ENCODE results near the gene ARHGAP9.
"Not testable (repeated sequence)": the region's sequence is repeated elsewhere in the genome, so short reads cannot be mapped to it uniquely, and the experiment has no call there.

The ARHGAP9 gene

DNA sequence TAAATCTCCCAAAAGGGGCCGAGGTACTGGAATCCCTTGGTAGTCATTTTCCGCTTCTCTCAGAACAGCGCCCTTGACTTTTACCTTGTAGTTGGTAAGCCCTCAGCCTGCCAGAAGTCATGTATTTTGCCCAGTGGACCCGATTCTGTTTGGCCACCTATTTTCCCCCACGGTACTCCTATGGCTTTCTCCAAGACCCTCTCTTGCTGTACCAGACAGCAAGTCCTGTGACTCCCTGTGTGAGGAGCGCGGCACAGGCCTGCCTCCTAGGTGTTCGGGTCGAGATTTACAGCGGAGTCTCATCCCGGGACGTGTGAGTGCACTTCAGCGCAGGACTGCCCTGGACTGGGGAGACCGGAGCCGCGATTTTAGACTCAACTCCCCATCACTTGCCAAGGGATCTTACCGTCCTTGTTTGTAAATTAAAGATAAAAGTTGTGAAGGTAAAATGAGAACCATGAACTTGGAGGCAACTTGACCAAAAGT, 41.9 kb upstream of the ARHGAP9 start:
- Histone ChIP-seq H3K4me3 (ENCODE audit: low read length) (peak overlapping the region; percentile 60), H3K27me3 (ENCODE audit: insufficient read depth, low read length) (no peaks in the 10 kb centered on the region), H2AFZ (ENCODE audit: low read depth, low read length) (no peak overlapping the region), H3K9me3 (ENCODE audit: low read length) (no peaks in the 10 kb centered on the region), H3K4me1 (ENCODE audit: insufficient read depth, low read length) (peaks cover 59% of the 10 kb centered on the region), H3K36me3 (ENCODE audit: insufficient read depth, low read length) (peaks cover 35% of the 10 kb centered on the region)

DNA sequence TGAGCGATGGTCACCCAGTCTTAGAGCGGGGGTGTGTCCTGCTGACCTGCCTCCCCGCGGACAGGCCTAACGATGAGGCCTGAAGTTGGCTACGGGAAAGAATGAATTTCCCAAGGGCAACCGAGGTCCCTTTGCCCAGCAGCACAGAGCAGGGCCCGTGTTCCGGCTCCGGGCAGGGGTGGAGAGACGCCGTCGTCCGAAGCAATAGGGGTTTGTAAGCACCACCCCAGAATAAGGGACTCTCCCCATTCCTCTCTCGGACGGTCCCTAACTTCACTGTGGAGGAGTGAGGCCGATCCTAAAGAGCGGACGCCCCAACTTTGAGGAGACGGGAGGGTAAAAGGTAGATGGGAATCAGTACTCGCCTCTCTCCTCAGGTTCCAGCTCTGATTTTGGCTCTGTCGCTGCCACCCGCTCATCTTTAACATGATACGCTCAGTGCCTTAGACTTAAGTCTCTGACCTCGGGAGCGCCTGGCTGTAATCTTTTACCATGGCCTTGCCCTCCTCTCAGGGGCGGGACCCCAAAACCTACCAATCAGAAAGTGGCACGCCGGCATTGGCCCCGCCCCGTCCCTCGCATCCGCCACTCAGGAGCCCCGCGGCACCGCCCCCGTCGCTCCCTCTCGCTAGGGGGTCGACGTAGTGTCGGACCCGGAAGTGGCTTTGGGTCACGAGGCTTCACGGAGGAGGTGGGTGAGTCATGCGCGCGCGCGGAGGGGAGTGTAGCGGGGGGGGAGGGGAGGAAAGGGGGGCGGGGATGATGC, 40.6 kb upstream of the ARHGAP9 start, which contains the start of gene DDIT3:
TSS of gene DDIT3 (minus strand) at position 462 of the 766 bp plus-strand sequence. CDS start 3,108 bp downstream, outside the sequence.
- Histone ChIP-seq H3K9me3 (ENCODE audit: low read length) (no peaks in the 10 kb centered on the region), H2AFZ (ENCODE audit: low read depth, low read length) (no peak within 1 kb of the TSS), H3K4me3 (ENCODE audit: low read length) (peak within 1 kb of the TSS; percentile 66), H3K36me3 (ENCODE audit: insufficient read depth, low read length) (peaks cover 39% of the 10 kb centered on the region), H3K4me1 (ENCODE audit: insufficient read depth, low read length) (peaks cover 56% of the 10 kb centered on the region), H3K27me3 (ENCODE audit: insufficient read depth, low read length) (no peaks in the 10 kb centered on the region)

DNA sequence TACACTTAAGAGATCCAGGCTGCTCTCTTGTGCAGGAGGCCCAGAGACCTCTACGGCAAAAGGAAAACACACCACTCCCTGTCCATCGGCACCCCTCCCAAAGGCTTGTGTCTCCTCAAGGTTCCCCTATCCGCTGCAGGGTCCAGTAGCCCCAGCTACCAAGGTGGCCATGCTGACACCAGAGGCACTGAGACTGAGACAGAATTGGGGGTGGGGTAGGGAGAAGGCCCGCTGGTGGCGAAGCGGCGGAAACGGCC, 40.1 kb upstream of the ARHGAP9 start:
- Histone ChIP-seq H3K4me3 (ENCODE audit: low read length) (peak overlapping the region; percentile 66), H3K9me3 (ENCODE audit: low read length) (no peaks in the 10 kb centered on the region), H3K36me3 (ENCODE audit: insufficient read depth, low read length) (peaks cover 40% of the 10 kb centered on the region), H2AFZ (ENCODE audit: low read depth, low read length) (no peak overlapping the region), H3K4me1 (ENCODE audit: insufficient read depth, low read length) (peaks cover 51% of the 10 kb centered on the region), H3K27me3 (ENCODE audit: insufficient read depth, low read length) (no peaks in the 10 kb centered on the region)

DNA sequence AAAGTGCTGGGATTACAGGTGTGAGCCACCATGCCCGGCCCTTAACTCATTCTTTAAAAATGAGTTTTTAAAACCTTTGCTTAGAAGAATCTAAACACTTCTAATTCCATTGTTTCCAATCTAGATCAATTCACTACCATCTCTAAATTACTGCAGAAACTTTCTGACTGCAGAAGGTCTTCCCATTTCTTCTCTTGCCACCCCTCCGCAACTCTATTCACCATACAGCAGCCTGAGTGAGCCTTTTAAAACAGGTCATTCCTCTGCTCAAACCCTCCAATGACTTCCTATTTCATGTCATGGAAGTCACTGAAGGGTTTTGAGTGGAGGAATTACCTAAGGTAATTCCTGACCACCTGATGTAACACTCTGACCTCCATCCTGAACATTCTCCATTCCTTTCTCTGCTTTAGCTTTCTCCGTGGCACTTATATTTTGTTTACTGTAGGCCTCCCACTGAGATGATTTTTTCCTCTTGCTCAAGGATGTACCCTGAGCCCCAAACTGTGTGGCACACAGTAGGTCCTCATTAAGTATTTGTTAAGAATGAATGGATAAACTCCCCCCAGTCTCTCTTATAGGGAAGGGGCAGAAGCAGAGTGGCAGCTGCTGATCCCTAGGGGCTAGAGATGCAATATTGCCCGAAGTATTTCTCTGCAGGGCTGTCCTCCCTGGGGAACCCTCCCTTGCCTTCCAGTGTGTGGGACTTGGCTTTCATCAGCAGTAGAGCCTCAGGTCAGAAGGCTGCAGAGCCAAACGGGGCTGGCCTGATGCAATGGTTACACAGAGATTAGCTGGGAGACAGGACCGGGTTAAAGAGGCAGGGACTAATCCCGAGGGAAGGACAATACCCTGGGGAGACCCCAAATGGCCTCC, 39.5 kb upstream of the ARHGAP9 start:
- Histone ChIP-seq H3K4me1 (ENCODE audit: insufficient read depth, low read length) (peaks cover 45% of the 10 kb centered on the region), H2AFZ (ENCODE audit: low read depth, low read length) (no peak overlapping the region), H3K27me3 (ENCODE audit: insufficient read depth, low read length) (no peaks in the 10 kb centered on the region), H3K9me3 (ENCODE audit: low read length) (no peaks in the 10 kb centered on the region), H3K36me3 (ENCODE audit: insufficient read depth, low read length) (peaks cover 41% of the 10 kb centered on the region), H3K4me3 (ENCODE audit: low read length) (peak overlapping the region; percentile 66)

DNA sequence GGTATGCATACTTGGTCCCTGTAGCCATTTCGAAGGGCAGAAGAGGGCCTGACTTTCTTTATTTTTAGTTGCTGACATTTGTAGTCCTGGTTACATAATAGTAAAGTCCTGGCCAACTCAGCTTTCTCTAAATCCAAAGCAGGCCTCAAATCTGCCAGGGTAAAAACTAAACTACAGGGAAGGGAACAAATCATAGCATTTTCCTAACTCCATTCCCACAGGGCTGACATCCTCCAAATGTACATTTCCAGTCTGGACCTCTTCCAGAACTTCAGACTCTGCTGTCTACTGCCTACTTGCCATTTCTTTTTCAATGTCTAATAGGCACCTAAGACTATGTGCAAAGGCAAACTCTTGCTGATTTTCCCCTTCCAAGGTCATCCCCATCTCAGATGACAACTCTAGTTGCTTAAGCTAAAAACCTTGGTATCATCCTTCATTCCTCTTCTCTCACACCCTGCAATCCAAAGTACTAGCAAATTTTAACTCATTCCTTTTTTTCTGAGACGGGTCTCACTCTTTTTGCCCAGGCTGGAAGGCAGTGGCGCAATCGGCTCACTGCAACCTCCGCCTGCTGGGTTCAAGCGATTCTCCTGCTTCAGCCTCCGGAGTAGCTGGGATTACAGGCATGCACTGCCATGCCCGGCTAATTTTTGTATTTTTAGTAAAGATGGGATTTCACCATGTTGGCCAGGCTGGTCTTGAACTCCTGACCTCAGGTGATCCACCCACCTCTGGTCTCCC, 38.7 kb upstream of the ARHGAP9 start:
- Histone ChIP-seq H3K4me1 (ENCODE audit: insufficient read depth, low read length) (peaks cover 37% of the 10 kb centered on the region), H3K27me3 (ENCODE audit: insufficient read depth, low read length) (no peaks in the 10 kb centered on the region), H2AFZ (ENCODE audit: low read depth, low read length) (no peak overlapping the region), H3K9me3 (ENCODE audit: low read length) (no peaks in the 10 kb centered on the region), H3K4me3 (ENCODE audit: low read length) (peak overlapping the region; percentile 66), H3K36me3 (ENCODE audit: insufficient read depth, low read length) (peaks cover 44% of the 10 kb centered on the region)

DNA sequence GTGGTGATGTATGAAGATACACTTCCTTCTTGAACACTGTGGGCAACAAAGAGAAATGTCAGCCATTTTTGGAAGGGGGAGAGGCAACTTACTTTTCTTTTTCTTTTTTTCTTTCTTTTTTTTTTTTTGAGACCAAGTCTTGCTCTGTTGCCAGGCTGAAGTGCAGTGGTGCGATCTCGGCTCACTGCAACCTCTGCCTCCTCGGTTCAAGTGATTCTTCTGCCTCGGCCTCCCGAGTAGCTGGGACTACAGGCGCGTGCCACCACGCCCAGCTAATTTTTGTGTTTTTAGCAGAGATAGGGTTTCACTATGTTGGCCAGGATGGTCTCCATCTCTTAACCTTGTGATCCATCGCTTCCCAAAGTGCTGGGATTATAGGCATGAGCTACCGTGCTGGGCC, 38.1 kb upstream of the ARHGAP9 start:
- peaks cover 50% of the 10 kb centered on the region for H3K36me3 ChIP-seq (ENCODE audit: insufficient read depth, low read length)
- H3K9me3 ChIP-seq (ENCODE audit: low read length), result not testable (repeated sequence)

DNA sequence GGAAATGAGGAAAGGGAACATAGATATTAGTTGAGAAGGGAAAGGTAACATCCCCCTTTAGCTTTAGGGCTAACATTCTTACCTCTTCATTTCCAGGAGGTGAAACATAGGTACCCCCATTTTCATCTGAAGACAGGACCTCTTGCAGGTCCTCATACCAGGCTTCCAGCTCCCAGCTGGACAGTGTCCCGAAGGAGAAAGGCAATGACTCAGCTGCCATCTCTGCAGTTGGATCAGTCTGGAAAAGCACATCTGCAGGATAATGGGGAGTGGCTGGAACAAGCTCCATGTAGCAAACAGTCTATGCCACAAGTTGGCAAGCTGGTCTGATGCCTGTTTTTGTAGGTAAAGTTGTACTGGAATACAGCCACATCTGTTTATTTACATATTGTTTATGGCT, 37.5 kb upstream of the ARHGAP9 start:
- H3K4me3 ChIP-seq (ENCODE audit: low read length), result no peak overlapping the region
- H3K4me1 ChIP-seq (ENCODE audit: insufficient read depth, low read length), result peaks cover 35% of the 10 kb centered on the region
- no peaks in the 10 kb centered on the region for H3K9me3 ChIP-seq (ENCODE audit: low read length)
- H3K36me3 ChIP-seq (ENCODE audit: insufficient read depth, low read length), result peaks cover 56% of the 10 kb centered on the region
- no peaks in the 10 kb centered on the region for H3K27me3 ChIP-seq (ENCODE audit: insufficient read depth, low read length)
- no peak overlapping the region for H2AFZ ChIP-seq (ENCODE audit: low read depth, low read length)

More for the DNA sequence above, 38.1 kb upstream of the ARHGAP9 start:
- H3K4me3 ChIP-seq (ENCODE audit: low read length); H2AFZ ChIP-seq (ENCODE audit: low read depth, low read length); H3K27me3 ChIP-seq (ENCODE audit: insufficient read depth, low read length): not testable (repeated sequence)
- H3K4me1 ChIP-seq (ENCODE audit: insufficient read depth, low read length), result peaks cover 36% of the 10 kb centered on the region

DNA sequence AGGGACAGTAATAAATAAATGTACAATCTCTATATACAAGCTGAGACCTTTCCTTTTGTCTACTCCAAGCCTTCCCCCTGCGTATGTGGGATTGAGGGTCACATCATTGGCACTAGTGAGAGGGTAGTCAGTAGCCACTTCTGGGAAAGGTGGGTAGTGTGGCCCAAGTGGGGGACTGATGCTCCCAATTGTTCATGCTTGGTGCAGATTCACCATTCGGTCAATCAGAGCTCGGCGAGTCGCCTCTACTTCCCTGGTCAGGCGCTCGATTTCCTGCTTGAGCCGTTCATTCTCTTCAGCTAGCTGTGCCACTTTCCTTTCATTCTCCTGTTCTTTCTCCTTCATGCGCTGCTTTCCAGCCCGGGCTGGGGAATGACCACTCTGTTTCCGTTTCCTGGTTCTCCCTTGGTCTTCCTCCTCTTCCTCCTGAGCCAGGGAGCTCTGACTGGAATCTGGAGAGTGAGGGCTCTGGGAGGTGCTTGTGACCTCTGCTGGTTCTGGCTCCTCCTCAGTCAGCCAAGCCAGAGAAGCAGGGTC, 37.0 kb upstream of the ARHGAP9 start:
- Histone ChIP-seq H2AFZ (ENCODE audit: low read depth, low read length) (no peak overlapping the region), H3K9me3 (ENCODE audit: low read length) (no peaks in the 10 kb centered on the region), H3K36me3 (ENCODE audit: insufficient read depth, low read length) (peaks cover 61% of the 10 kb centered on the region), H3K27me3 (ENCODE audit: insufficient read depth, low read length) (no peaks in the 10 kb centered on the region), H3K4me1 (ENCODE audit: insufficient read depth, low read length) (peaks cover 30% of the 10 kb centered on the region), H3K4me3 (ENCODE audit: low read length) (no peak overlapping the region)

DNA sequence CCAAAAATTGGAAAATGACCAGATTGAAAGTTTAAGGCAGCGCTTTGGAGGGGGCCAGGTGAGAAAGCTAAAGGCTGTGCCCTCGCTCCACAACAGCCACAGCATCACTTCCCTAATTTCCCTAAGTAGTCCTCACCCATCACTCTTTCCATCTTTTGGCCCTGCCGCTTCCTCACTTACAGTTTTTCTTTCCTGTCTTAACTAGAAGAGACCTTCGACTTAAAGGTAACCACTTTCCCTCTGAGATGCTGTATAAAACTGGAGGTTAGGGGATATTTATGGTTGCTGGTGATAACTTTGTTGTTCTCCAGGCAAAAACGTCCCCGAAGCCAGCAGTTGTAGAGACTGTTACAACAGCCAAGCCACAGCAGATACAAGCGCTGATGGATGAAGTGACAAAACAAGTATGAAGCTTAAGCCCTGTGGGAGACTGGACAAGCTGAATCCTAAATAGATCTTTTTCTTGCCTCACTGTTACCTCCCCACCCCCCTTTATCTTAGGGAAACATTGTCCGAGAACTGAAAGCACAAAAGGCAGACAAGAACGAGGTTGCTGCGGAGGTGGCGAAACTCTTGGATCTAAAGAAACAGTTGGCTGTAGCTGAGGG, 36.4 kb upstream of the ARHGAP9 start:
- Histone ChIP-seq H3K9me3 (ENCODE audit: low read length) (no peaks in the 10 kb centered on the region), H3K4me1 (ENCODE audit: insufficient read depth, low read length) (peaks cover 23% of the 10 kb centered on the region), H3K27me3 (ENCODE audit: insufficient read depth, low read length) (no peaks in the 10 kb centered on the region), H3K36me3 (ENCODE audit: insufficient read depth, low read length) (peaks cover 67% of the 10 kb centered on the region), H3K4me3 (ENCODE audit: low read length) (no peak overlapping the region), H2AFZ (ENCODE audit: low read depth, low read length) (no peak overlapping the region)

DNA sequence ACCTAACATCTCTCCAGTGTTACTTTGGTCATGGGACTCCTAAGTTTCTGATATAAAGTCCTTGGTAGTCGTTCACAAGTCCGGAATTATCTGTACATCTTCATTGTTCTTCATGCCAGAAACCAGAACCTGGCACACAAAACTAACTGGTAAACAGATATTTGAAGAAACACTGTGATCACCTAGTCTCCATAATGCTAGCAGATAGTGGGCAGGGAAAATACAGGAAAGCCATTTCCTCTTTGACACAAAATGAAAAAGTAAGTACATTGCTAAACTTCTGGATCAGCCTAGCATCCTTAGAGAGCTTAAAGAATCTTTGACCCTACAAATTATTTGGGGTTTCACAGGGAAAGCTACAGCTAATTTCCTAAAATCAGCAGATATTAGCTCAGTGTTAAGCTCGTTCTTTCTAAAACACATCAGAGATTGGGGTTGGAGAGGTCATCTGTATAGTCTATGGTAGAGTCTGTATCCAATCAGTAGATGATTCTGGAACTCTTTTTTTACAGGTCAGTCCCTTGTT, 35.8 kb upstream of the ARHGAP9 start:
- H3K4me3 ChIP-seq (ENCODE audit: low read length), result no peak overlapping the region
- no peak overlapping the region for H2AFZ ChIP-seq (ENCODE audit: low read depth, low read length)
- peaks cover 20% of the 10 kb centered on the region for H3K4me1 ChIP-seq (ENCODE audit: insufficient read depth, low read length)
- H3K27me3 ChIP-seq (ENCODE audit: insufficient read depth, low read length), result no peaks in the 10 kb centered on the region
- peaks cover 73% of the 10 kb centered on the region for H3K36me3 ChIP-seq (ENCODE audit: insufficient read depth, low read length)
- H3K9me3 ChIP-seq (ENCODE audit: low read length), result no peaks in the 10 kb centered on the region

DNA sequence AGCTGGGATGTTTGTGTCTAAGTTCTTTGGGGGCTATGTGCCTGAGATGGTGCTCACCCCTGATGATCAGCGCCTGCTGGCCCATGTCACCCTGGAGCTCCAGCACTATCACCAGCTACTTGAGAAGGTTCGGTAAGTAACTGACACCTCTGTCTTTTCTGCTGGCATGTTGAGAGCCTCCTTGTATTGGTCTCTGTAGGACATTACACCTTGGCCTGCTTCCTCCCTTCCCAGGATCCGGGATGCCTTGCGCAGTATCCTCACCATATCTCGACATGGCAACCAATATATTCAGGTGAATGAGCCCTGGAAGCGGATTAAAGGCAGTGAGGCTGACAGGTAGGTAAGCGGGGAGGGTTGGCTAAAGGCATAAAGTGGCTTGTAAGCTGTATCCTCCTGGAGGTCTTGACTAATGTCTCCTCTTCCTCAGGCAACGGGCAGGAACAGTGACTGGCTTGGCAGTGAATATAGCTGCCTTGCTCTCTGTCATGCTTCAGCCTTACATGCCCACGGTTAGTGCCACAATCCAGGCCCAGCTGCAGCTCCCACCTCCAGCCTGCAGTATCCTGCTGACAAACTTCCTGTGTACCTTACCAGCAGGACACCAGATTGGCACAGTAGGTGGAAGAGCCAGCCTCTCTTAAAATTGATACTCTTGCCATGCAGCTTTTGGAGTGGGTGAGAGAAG, 35.2 kb upstream of the ARHGAP9 start:
- H2AFZ ChIP-seq (ENCODE audit: low read depth, low read length), result no peak overlapping the region
- H3K4me1 ChIP-seq (ENCODE audit: insufficient read depth, low read length), result peaks cover 20% of the 10 kb centered on the region
- no peaks in the 10 kb centered on the region for H3K27me3 ChIP-seq (ENCODE audit: insufficient read depth, low read length)
- no peak overlapping the region for H3K4me3 ChIP-seq (ENCODE audit: low read length)
- H3K36me3 ChIP-seq (ENCODE audit: insufficient read depth, low read length), result peaks cover 78% of the 10 kb centered on the region
- H3K9me3 ChIP-seq (ENCODE audit: low read length), result no peaks in the 10 kb centered on the region

DNA sequence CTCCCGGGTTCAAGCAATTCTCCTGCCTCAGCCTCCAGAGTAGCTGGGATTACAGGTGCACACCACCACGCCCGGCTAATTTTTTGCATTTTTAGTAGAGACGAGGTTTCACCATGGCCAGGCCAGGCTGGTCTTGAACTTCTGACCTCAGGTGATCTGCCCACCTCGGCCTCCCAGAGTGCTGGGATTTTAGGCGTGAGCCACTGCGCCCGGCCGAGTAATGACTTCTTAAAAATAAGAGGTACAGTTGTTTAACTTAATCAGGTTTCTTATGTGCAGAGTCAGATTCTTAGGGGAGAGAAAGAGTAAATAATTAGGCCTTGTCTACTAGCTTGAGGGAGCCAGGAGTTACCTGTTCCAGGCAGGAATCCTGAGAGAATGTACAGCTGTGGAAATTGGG, 34.6 kb upstream of the ARHGAP9 start:
- not testable (repeated sequence) for H2AFZ ChIP-seq (ENCODE audit: low read depth, low read length); H3K27me3 ChIP-seq (ENCODE audit: insufficient read depth, low read length); H3K9me3 ChIP-seq (ENCODE audit: low read length); H3K4me3 ChIP-seq (ENCODE audit: low read length)
- Histone ChIP-seq H3K4me1 (ENCODE audit: insufficient read depth, low read length) (peaks cover 15% of the 10 kb centered on the region), H3K36me3 (ENCODE audit: insufficient read depth, low read length) (peaks cover 82% of the 10 kb centered on the region)
